Measurements from ENCODE around the gene CLMP. TPM values are rescaled to one million over a fixed set of nuclear protein-coding genes. Genes with fewer than 3 reads are reported as not detected.

Gene CLMP
- total and polyA plus RNA-seq, 2 experiments from 2014 or later, result 7.1 to 18.4 TPM

GRCh38 chr11:123052901-123053721 is 141.9 kb downstream of the CLMP start (continued):
- TF ChIP-seq POLR2AphosphoS5 (IDR thresholded peaks at IDR 0.05; ENCODE audit: low read depth) (no peak; the same call in 1 of the 2 replicates), REST (IDR thresholded peaks at IDR 0.05; ENCODE audit: unreplicated experiment) (no peak), ZNF331 (CRISPR knock-in tag; IDR thresholded peaks at IDR 0.05; ENCODE audit: low read depth) (no peak)

DNA sequence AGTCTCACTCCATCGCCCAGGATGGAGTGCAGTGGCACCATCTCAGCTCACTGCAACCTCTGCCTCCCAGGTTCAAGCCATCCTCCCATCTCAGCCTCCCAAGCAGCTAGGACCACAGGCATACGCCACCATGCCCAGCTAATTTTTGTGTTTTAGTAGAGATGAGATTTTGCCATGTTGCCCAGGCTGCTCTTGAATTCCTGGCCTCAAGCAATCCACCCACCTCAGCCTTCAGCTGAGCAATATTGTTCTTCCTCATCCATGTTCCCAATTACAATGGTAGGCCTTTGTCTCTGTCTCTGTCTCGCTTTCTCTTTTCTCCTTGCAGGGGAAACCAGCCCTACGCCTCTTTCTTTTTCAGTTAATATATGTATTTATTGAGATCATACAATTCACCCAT is 143.4 kb downstream of the CLMP start:
- peaks cover 25% of the 10 kb centered on the region for H3F3A ChIP-seq (replicated peaks; ENCODE audit: low read depth)
- H3K4me1 ChIP-seq (ENCODE audit: insufficient read depth), result no peaks in the 10 kb centered on the region; the same call in 1 of the 2 replicates
- Mint-ChIP-seq H3K27me3 (ENCODE audit: insufficient read depth, low read depth, poor library complexity) (peaks cover 17% of the 10 kb centered on the region), H3K27ac (no peak overlapping the region), H3K4me1 (peaks cover 2% of the 10 kb centered on the region), H3K4me3 (no peak overlapping the region), H3K9me3 (no peaks in the 10 kb centered on the region; the same call in 2 of the 3 replicates), H3K36me3 (ENCODE audit: low read depth) (peaks cover 31% of the 10 kb centered on the region; the same call in 2 of the 3 replicates)
- DNase-seq (ENCODE audit: low spot score) (no peak), ATAC-seq (no peak)
- no peaks in the 10 kb centered on the region for H3K27me3 ChIP-seq (ENCODE audit: insufficient read depth)
- peaks cover 11% of the 10 kb centered on the region for H3K36me3 ChIP-seq (ENCODE audit: insufficient read depth)
- H3K27ac ChIP-seq (ENCODE audit: low read depth), result no peak overlapping the region
- H3K9me2 ChIP-seq (ENCODE audit: insufficient read depth), result no peaks in the 10 kb centered on the region
- H4K20me1 ChIP-seq (replicated peaks; ENCODE audit: insufficient read depth), result peaks cover 11% of the 10 kb centered on the region
- no peak overlapping the region for H3K4me2 ChIP-seq
- no peak overlapping the region for H2AFZ ChIP-seq
- no peak overlapping the region for H3K4me3 ChIP-seq
- H3K79me2 ChIP-seq (replicated peaks; ENCODE audit: insufficient read depth), result no peaks in the 10 kb centered on the region
- TF ChIP-seq CREB1 (CRISPR knock-in tag; IDR thresholded peaks at IDR 0.05; ENCODE audit: low read depth) (no peak), STAT1 (IDR thresholded peaks at IDR 0.05; ENCODE audit: unreplicated experiment) (no peak), ETS1 (IDR thresholded peaks at IDR 0.05) (no peak), EZH2phosphoT487 (IDR thresholded peaks at IDR 0.05; ENCODE audit: unreplicated experiment) (no peak), EZH2 (IDR thresholded peaks at IDR 0.05; ENCODE audit: low read depth, unreplicated experiment) (no peak), POLR2AphosphoS5 (IDR thresholded peaks at IDR 0.05; ENCODE audit: low read depth) (no peak), ZNF331 (CRISPR knock-in tag; IDR thresholded peaks at IDR 0.05; ENCODE audit: low read depth) (no peak), NANOG (IDR thresholded peaks at IDR 0.05; ENCODE audit: borderline replicate concordance) (no peak), ZNF114 (CRISPR knock-in tag; IDR thresholded peaks at IDR 0.05) (no peak), CTCF (conservative IDR thresholded peaks at IDR 0.05; ENCODE audit: low read depth in 2 of 2) (no peak), JUNB (IDR thresholded peaks at IDR 0.05; ENCODE audit: unreplicated experiment) (no peak)
